Keratinocyte (primary cell): ENCODE measurements around the gene DYNC1I2. TPM values are rescaled to one million over a fixed set of nuclear protein-coding genes. Genes with fewer than 3 reads are reported as not detected.

Experiments
- DNase-seq: peaks from one replicate; pipeline ENCODE4 v3.0.0-alpha.2; 2011; ENCODE audit warnings: low read depth, missing footprints, low spot score
- FAIRE-seq: peaks from 2 replicates; lab custom pipeline; 2011; peaks lifted over from hg19 to GRCh38; lab: Jason Lieb, UNC
- H2AFZ ChIP-seq: 2 replicates; pipeline ENCODE4 v1.6.0; 2012; ENCODE audit warnings: low read length, control low read depth, inconsistent platforms; ENCODE audit not compliant: control insufficient read depth
- H3K27ac ChIP-seq: 2 replicates; pipeline ENCODE4 v1.5.1; 2011; ENCODE audit warnings: low read length; ENCODE audit not compliant: control insufficient read depth, insufficient read depth
- H3K27me3 ChIP-seq: 3 replicates; pipeline ENCODE4 v1.6.0; 2011; ENCODE audit warnings: low read length; ENCODE audit not compliant: control insufficient read depth, insufficient read depth; ENCODE audit errors: extremely low read depth
- H3K36me3 ChIP-seq, 2 experiments: 2 replicates in 1 of 2; 3 replicates in 1 of 2; pipeline ENCODE4 v1.5.1; 2011; ENCODE audit warnings: low read length in 2 of 2, mild to moderate bottlenecking in 1 of 2; ENCODE audit not compliant: control insufficient read depth in 2 of 2, insufficient read depth in 2 of 2; ENCODE audit errors: extremely low read depth in 1 of 2
- H3K4me1 ChIP-seq: 3 replicates; pipeline ENCODE4 v1.5.1; 2011; ENCODE audit warnings: low read length; ENCODE audit not compliant: control insufficient read depth, insufficient read depth; ENCODE audit errors: extremely low read depth
- H3K4me2 ChIP-seq: 3 replicates; pipeline ENCODE4 v1.6.0; 2011; ENCODE audit warnings: low read depth, low read length; ENCODE audit not compliant: control insufficient read depth, insufficient read depth; ENCODE audit errors: extremely low read depth
- H3K4me3 ChIP-seq, 3 experiments: fragments of 200-600 bp in 1 of 3; sonication (generic) in 1 of 3; 2 replicates in 2 of 3; 3 replicates in 1 of 3; pipeline ENCODE4 v1.5.1; 2011 to 2016; ENCODE audit warnings: low read length in 3 of 3, mild to moderate bottlenecking in 3 of 3, control low read depth in 2 of 3, inconsistent platforms in 1 of 3, low read depth in 1 of 3, mixed read lengths in 1 of 3, mixed run types in 1 of 3, moderate library complexity in 1 of 3; ENCODE audit not compliant: control insufficient read depth in 2 of 3, insufficient read depth in 2 of 3; ENCODE audit errors: extremely low read depth in 1 of 3
- H3K79me2 ChIP-seq: 2 replicates; pipeline ENCODE4 v1.6.0; 2012; ENCODE audit warnings: low read length; ENCODE audit not compliant: control insufficient read depth, insufficient read depth
- H3K9ac ChIP-seq: 3 replicates; pipeline ENCODE4 v1.6.0; 2011; ENCODE audit warnings: low read length; ENCODE audit not compliant: control insufficient read depth, insufficient read depth; ENCODE audit errors: extremely low read depth
- H3K9me1 ChIP-seq: 3 replicates; pipeline ENCODE4 v1.6.0; 2011; ENCODE audit warnings: low read length; ENCODE audit not compliant: control insufficient read depth, insufficient read depth; ENCODE audit errors: extremely low read depth
- H3K9me3 ChIP-seq: 2 replicates; pipeline ENCODE4 v1.5.1; 2012; ENCODE audit warnings: low read depth, low read length; ENCODE audit not compliant: control insufficient read depth
- H4K20me1 ChIP-seq: 3 replicates; pipeline ENCODE4 v1.6.0; 2011; ENCODE audit warnings: low read length; ENCODE audit not compliant: control insufficient read depth, insufficient read depth; ENCODE audit errors: extremely low read depth
- EZH2 ChIP-seq: IDR thresholded peaks from one replicate; pipeline ENCODE4 v1.6.1; 2012; ENCODE audit warnings: inconsistent platforms, mild to moderate bottlenecking, low read length, moderate library complexity
- dilution Hi-C: fragments of 300-500 bp; cut with MboI; formaldehyde crosslinking; loops from one replicate; pipeline ENCODE4 v1.7.0; 2020; ENCODE audit warnings: low sequenced_read_pairs; ENCODE audit not compliant: extremely low pct_ligation_motif_present
- polyA plus RNA-seq, 5 experiments: library from polyadenylated mRNA; depleted of rRNA in 3 of 5; stranded (reverse) in 3 of 5; stranded (forward) in 1 of 5; unstranded in 1 of 5; fragments of >200 nt; gene quantifications; 1 replicate in 1 of 5; 2 replicates in 3 of 5; 3 replicates in 1 of 5; pipeline versions ENCODE4 v1.2.1 to v1.2.3, GENCODE V29; 2011 to 2012; ENCODE audit warnings: missing spikeins in 2 of 5, low read depth in 1 of 5, low replicate concordance in 1 of 5
- TF ChIP-seq, protein P1 (sequence below), 3 experiments: IDR thresholded peaks in 1 of 3; conservative IDR thresholded peaks in 1 of 3; optimal IDR thresholded peaks in 1 of 3; 2 replicates in 2 of 3; 3 replicates in 1 of 3; pipeline versions ENCODE3 to v1.5.1; 2011; ENCODE audit warnings: low read length in 3 of 3, mild to moderate bottlenecking in 3 of 3, moderate library complexity in 2 of 3, control low read depth in 1 of 3, inconsistent platforms in 1 of 3; ENCODE audit not compliant: insufficient read depth in 2 of 3; ENCODE audit errors: extremely low read depth in 1 of 3

Gene DYNC1I2
- polyA plus RNA-seq, 1 donor (not counting 4 experiments of a cell fraction or from before 2014, with no cell fraction given) = 237 TPM

DNA sequence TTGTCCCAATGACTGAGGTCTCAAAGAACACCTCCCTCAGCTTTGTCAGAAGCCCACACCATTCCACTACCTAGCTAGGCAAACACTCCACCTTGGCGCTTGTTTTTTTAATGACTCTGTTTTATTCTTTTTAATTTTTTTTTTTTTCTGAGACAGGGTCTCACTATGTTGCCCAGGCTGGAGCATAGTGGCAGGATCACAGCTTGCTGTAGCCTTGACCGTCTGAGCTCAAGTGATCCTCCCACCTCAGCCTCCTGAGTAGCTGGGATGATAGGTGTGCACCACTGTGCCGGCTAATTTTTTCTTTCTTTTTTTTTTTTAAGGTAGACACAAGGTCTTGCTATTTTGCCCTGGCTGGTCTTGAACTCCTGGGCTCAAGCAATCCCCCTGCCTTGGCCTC is 104.9 kb downstream of the DYNC1I2 start:
- no peak overlapping the region for H3K27ac ChIP-seq
- H3K27me3 ChIP-seq = no peaks in the 10 kb centered on the region
- H3K9me1 ChIP-seq = no peaks in the 10 kb centered on the region
- DNase-seq = no peak
- no peaks in the 10 kb centered on the region for H3K79me2 ChIP-seq
- H3K9me3 ChIP-seq = no peaks in the 10 kb centered on the region
- H2AFZ ChIP-seq = no peak overlapping the region
- H3K4me2 ChIP-seq = no peak overlapping the region
- FAIRE-seq = no peak
- TF ChIP-seq EZH2 = no peak
- TF ChIP-seq, protein P1, sequence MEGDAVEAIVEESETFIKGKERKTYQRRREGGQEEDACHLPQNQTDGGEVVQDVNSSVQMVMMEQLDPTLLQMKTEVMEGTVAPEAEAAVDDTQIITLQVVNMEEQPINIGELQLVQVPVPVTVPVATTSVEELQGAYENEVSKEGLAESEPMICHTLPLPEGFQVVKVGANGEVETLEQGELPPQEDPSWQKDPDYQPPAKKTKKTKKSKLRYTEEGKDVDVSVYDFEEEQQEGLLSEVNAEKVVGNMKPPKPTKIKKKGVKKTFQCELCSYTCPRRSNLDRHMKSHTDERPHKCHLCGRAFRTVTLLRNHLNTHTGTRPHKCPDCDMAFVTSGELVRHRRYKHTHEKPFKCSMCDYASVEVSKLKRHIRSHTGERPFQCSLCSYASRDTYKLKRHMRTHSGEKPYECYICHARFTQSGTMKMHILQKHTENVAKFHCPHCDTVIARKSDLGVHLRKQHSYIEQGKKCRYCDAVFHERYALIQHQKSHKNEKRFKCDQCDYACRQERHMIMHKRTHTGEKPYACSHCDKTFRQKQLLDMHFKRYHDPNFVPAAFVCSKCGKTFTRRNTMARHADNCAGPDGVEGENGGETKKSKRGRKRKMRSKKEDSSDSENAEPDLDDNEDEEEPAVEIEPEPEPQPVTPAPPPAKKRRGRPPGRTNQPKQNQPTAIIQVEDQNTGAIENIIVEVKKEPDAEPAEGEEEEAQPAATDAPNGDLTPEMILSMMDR (optimal IDR thresholded peaks at IDR 0.05 in 1 of 3, IDR thresholded peaks at IDR 0.05 in 1 of 3, conservative IDR thresholded peaks at IDR 0.05 in 1 of 3; ENCODE audit: extremely low read depth in 1 of 3, insufficient read depth in 2 of 3, low read length in 3 of 3) = no peak
- dilution Hi-C loops = no loop called here
- no peak overlapping the region for H3K9ac ChIP-seq
- H3K4me1 ChIP-seq = no peaks in the 10 kb centered on the region
- H3K4me3 ChIP-seq = no peak overlapping the region
- peaks cover 3 to 4% of the 10 kb centered on the region in 2 experiments for H3K36me3 ChIP-seq
- no peaks in the 10 kb centered on the region for H4K20me1 ChIP-seq

DNA sequence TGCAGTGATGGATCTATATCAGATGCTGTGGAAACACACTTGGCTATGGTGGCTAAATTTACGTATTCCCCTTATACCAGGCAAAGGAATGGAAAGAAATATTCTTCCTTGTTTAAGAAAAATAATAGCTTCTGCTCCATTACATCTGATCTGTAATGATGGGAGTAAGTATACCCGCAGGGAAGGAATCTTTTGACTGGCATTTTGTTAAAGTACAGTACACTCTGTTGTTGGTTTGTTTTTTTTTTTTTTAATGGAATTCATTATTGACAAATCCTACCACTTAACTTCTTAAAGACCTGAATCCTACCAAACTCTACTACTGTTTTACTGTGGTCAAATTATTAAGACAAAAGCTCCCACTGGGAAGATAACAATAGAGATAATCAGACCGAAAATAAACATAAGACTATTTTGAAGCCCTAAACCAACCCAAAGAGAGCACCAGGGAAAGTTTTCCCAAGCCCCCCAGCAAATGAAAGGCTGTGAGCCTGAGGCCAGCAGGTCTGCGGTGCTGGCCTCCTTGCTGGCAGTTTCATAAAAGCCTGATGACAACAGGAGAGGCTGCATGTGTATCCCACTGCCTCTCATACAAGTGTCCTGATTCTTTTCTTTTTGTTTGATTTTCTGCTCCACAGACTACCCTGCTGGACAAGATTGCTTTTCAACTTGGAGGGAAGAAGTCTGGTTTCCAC is 105.8 kb downstream of the DYNC1I2 start:
- H3K4me2 ChIP-seq = no peak overlapping the region
- no peaks in the 10 kb centered on the region for H3K9me1 ChIP-seq
- H3K27me3 ChIP-seq = no peaks in the 10 kb centered on the region
- FAIRE-seq (no peak), DNase-seq (no peak)
- H4K20me1 ChIP-seq = no peaks in the 10 kb centered on the region
- no peak overlapping the region for H2AFZ ChIP-seq
- H3K4me1 ChIP-seq = peaks cover 1% of the 10 kb centered on the region
- no peak overlapping the region for H3K9ac ChIP-seq
- H3K4me3 ChIP-seq = no peak overlapping the region
- TF ChIP-seq EZH2 = no peak
- TF ChIP-seq, protein P1 (optimal IDR thresholded peaks at IDR 0.05 in 1 of 3, IDR thresholded peaks at IDR 0.05 in 1 of 3, conservative IDR thresholded peaks at IDR 0.05 in 1 of 3; ENCODE audit: extremely low read depth in 1 of 3, insufficient read depth in 2 of 3, low read length in 3 of 3) = no peak
- no peaks in the 10 kb centered on the region for H3K79me2 ChIP-seq
- H3K27ac ChIP-seq = no peak overlapping the region
- dilution Hi-C loops = no loop called here
- no peaks in the 10 kb centered on the region for H3K9me3 ChIP-seq
- H3K36me3 ChIP-seq = peaks cover 0 to 3% of the 10 kb centered on the region in 2 experiments
